Stimulated activated naive CD4-positive, alpha-beta T cell (primary cell): ENCODE data around the gene RAB6C.
"Not testable (repeated sequence)": the region's sequence is repeated elsewhere in the genome, so short reads cannot be mapped to it uniquely, and the experiment has no call there.

Source experiments
- DNase-seq, 6 experiments: peaks; one replicate each; lab custom pipeline; 2025; lab: John Stamatoyannopoulos, UW

RAB6C gene

GRCh38 chr2:129979629-129980155 is at the start of gene RAB6C:
Gene RAB6C (plus strand): TSS chr2:129979666. CDS start chr2:129980116, 450 bp downstream.
- DNase-seq = not testable (repeated sequence)

DNA sequence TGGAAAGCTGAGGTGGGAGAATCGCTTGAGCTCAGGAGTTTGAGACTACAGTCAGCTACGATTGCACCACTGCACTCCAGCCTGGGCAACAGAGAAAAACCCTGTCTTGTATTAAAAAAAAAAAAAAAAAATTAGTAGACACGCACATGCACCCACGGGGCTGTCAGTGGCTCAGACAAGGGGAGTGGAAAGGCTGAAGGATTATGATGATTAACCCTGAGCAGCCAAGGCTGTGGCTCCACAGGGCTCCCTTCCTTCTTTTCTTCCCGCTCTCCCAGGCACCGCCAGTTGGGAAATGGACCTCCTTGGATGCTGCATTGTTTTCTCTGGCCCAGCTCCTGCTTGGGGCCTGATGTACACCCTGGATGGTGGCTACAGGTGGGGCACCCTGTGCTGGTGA is 49.0 kb upstream of the RAB6C start:
- DNase-seq = no peak

DNA sequence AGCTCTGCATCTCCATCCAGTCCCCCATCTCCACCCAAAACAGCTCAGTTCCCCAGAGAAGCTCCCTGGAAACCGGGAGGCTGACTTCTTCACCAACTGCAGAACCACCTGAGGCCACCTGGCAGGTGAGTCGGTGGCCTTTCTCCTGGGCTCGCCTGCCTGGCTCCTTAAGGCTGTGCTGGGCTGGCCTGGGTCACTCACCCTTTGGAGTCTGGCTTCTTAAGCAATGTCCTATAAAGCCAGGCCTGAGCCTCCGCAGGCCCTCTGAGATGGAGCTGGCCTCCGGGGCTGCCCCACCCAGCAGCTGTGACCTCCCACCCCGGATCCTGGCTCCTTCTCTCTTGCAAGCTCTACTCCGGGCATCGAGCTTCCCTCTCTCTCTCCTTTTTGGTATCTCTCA is 46.1 kb upstream of the RAB6C start:
- not testable (repeated sequence) for DNase-seq

DNA sequence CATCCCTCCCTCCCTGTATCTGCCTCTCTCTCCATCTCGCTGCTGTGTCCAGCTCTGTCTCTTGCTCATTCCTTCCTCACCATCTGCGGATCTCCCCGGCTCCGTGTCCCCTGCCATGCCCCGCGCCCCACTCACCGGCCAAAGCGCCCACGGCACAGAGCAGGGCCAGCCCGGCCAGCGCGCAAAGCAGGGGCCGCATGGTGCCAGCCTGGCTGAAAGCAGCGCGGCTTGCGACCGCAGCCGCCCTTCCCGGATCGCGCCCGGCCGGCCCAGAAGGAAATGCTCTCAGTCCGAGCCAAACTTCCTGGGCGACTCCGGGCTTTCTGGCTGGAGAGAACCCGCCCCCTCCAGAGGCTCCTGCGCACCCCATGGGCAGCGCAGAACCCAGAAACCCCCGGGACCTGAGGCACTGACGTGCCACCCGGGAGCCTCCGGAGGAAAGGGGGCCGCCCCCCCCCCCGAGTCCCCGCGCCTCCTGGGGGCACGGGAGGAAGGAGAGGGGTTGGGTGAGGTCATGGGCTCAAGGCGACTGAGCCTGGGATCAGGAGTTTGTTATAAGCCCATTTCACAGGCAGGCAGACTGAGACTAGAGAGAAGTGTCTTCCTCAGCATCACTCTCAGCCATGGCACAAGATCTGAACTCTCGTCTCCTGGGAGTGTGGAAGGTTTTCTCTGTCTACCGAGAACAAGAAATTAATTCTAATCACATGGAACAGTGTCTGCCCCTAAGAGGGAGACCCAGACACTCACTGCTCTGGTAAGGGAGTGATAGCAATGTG is 45.2 kb upstream of the RAB6C start:
- DNase-seq = no peak

DNA sequence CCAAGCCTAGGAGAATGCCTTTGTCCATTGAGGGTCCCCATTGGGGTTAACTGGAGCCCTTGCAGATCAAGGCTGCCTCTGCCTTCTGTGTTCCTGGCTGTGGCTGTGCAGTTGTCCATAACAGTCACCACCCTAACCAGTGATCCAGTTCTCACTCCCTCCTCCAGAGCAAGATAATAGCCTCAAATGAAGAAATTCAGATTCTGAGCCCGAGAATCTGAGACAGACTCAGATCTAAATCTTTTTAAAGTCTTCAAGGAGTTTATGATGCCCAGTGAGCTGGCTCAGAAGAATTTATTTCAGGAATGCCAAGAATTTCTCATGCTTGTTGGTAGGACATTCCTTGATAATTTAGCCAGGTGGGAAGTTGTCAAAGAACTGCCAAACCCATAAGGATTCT is 44.3 kb upstream of the RAB6C start:
- no peak for DNase-seq

DNA sequence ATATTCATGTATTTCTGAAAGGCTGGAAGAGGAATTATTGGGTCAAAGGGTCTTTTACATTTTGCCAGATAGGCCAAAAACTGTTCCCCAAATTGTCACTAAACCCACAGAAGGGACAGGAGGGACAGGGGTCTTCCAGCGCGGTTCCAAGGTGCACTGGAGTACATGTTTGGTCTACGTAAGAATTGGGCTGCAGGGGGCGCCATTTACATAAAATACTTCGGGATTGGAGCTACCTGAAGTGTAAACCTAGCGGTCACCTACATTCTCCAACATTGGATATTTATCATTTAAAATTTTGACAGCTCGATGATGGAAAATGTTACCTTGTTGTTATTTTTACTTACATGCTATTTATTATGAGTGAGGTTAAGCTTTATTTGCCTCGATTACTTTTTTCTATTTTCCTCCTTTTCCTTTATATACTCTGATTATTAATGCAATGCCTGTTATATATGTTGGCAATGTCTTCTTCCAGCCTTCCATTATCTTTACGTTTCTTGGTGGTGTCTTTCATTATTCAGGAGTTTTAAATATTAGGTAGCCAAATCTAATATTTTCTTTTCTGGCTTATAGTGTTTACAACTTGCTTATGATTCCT is 43.0 kb upstream of the RAB6C start:
- DNase-seq = peak in 3 of 6 experiments; percentile 6 to 35 (median 18)

GRCh38 chr2:129938850-129939471 is 40.5 kb upstream of the RAB6C start:
- not testable (repeated sequence) for DNase-seq

GRCh38 chr2:129943456-129943855 is 36.0 kb upstream of the RAB6C start:
- DNase-seq = not testable (repeated sequence)

GRCh38 chr2:129945557-129945956 is 33.9 kb upstream of the RAB6C start:
- no peak for DNase-seq

- not testable (repeated sequence) for DNase-seq
These were observed 31.8 kb upstream of the RAB6C start for GRCh38 chr2:129947712-129948111.

GRCh38 chr2:129956171-129956570 is 23.3 kb upstream of the RAB6C start:
- not testable (repeated sequence) for DNase-seq

GRCh38 chr2:129957891-129958290 is 21.6 kb upstream of the RAB6C start:
- DNase-seq = no peak

DNA sequence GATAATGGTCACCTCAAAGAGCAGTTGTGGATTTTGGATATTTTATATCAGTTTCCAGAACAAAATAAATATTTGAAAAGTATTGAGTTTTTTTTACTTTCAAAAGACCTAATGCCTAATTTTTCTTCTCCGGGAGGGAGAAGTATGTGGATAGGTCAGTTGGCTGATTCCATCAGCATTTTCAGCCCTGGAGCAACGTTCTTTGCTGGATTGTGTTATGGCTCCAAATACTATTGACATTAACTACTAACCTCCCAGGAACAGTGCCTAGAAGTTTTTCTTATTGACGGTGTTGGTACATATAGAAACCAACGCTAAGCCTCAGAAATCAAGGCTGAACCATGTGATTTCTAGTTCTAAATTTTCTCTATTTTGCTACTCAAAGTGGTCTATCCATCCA is 20.7 kb upstream of the RAB6C start:
- not testable (repeated sequence) for DNase-seq

- DNase-seq = not testable (repeated sequence)
These were observed 10.9 kb upstream of the RAB6C start for GRCh38 chr2:129968605-129969004.

- no peak for DNase-seq
These were observed 4.3 kb upstream of the RAB6C start for GRCh38 chr2:129975016-129975774.

DNA sequence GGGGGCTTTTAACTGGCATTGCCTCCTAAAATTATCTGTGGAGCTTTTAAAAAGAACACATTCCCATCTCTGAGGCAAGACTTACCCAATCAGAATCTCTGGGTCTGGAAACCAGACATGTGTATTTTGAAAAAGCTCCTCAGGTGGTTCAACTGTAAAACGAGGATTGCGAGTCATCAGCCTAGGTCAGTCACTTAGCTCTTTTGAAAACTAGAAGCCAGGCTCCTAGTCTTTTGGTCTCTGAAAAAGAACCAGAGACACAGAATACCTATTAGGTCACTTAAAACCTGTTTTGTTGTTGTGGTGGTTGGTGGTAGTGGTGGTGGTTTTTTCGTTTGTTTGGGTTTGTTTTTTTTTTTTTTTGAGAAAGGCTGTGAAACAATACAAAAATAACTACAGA is 2.5 kb upstream of the RAB6C start:
- DNase-seq = not testable (repeated sequence)

DNA sequence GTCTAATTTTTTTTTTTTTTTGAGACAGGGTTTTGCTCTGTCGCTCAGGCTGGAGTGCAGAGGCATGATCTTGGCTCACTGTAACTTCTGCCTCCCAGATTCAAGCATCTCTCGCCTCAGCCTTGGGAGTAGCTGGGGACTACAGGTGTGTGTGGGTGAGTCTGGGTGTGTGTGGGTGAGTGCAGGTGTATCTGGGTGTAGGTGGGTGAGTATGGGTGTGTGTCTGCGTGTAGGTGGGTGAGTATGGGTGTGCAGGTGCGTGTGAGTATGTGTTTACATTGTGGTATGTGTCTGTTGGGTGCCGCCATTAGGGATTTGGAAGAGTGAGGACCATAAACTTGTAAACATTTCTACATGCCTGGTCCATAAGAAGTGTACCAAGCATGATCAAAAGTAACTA is 1.5 kb upstream of the RAB6C start:
- no peak for DNase-seq

- not testable (repeated sequence) for DNase-seq
These were observed 780 bp downstream of the RAB6C start for GRCh38 chr2:129980246-129980645.

- not testable (repeated sequence) for DNase-seq
These were observed 2.2 kb downstream of the RAB6C start for GRCh38 chr2:129981689-129982088.

GRCh38 chr2:129984426-129984825 is 5.0 kb downstream of the RAB6C start:
- no peak for DNase-seq

GRCh38 chr2:129992415-129993006 is 13.0 kb downstream of the RAB6C start:
- not testable (repeated sequence) for DNase-seq

DNA sequence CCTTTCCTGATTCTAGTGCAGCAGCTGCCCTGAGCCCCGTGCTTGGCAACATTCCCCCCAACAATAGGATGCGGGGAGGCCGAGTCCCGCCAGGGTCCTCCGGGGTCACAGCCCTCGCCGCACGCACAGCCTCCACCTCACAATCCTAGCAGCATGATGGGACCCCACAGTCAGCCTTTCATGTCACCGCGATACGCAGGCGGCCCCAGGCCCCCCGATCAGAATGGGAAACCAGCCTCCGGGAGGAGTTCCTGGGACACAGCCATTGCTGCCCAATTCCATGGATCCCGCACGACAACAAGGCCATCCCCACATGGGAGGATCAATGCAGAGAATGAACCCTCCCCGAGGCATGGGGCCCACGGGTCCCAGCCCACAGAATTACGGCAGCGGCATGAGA is 13.7 kb downstream of the RAB6C start:
- DNase-seq = not testable (repeated sequence)
